Stimulated activated CD4-positive, alpha-beta T cell treated with anti-CD3 and anti-CD28 coated beads, TNF-alpha, amount 100 ng/mL, for 1 hour (primary cell): Measurements from ENCODE around the gene ATP2B2.

Experiments used
- DNase-seq, 3 donors: peaks; one replicate each; pipeline ENCODE4 v3.0.0-alpha.2; 2020; ENCODE audit warnings: low read depth in 3 of 3, low spot score in 1 of 3

ATP2B2 gene

GRCh38 chr3:10332481-10333348, 172.7 kb downstream of the ATP2B2 start:
- DNase-seq = no peak

DNA sequence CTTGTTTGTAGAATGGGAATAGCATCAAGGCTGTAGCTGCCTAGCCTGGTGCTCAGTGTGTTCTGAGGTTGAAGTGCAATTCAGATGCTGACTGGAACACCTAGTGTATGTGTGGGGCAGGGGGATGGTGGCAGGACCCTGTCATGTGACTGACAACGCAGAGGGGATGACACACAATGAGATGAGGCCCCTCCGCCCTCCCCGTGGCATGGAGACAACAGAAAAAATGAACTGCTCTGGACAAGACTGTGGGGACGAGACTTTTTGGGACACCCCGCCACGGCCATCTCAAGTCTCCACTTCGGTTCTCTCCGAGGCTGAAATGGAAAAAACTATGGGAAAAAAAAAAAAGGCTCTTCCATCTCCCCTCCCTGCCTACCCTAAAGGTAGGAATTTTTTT, 174.1 kb downstream of the ATP2B2 start:
- DNase-seq = no peak

DNA sequence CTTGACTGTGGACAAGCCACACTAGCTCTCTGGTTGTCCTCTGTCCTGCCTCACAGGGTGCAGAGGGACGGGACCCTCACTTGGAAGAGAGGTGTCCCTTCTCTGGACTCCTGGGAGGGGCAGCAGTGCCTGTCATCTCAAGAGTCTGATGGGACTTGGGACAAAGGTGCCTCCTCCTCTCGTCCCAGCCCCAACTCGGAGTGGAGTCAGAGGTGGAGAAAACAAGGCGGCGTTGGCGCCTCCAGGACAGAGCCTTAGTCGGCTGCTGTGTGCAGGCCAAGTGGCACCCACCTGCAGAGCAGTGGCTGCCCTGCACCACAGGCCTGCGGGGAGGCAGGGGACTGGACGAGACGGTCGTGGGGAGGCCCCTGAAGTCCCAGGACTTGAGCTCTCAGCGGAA, 175.1 kb downstream of the ATP2B2 start:
- DNase-seq = no peak

DNA sequence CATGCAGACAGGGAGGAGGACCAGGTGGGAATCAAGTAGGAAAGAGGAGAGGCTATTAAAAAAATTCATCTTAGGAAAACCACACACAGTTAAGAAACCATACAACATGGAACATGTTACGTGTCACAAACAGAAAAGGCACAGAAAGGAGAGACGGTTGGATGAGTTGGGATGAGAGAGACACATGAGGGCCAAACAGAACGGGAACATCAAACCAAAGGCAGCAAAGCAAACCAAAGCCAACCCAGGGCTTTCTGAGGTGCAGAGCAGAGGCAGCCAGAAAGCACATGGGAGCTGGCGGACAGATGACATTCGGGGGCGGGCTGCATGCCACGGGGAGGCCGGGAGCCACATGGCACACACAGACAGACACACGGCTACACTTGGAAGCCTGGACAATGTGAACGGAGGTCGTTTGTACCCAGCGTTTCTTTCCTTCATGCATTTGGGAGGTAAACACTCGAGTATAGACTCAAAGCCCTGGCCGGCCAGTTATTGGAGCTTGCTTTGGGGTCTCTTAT, 175.8 kb downstream of the ATP2B2 start:
- no peak for DNase-seq

- DNase-seq = no peak
Measured at GRCh38 chr3:10328460-10329071, 176.8 kb downstream of the ATP2B2 start.

DNA sequence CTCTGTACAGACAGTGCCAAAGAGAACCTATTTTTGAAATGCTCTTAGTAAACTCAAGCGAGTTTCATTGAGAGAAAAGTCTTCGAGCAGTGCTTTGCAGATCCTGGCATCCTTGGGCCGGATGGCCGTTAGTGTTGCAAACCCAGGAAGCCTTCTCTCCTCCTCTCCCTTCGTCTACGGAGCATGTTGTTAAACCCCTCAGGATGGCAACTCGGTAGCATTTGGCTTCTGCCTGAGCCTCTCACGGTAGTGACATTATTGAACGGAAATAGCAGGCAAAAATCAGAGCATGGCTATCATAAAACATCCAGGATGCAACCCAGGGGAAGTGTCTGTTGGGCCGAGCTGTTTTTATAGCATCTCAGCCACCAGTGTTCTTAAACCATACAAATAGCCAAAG, 177.8 kb downstream of the ATP2B2 start:
- no peak for DNase-seq

DNA sequence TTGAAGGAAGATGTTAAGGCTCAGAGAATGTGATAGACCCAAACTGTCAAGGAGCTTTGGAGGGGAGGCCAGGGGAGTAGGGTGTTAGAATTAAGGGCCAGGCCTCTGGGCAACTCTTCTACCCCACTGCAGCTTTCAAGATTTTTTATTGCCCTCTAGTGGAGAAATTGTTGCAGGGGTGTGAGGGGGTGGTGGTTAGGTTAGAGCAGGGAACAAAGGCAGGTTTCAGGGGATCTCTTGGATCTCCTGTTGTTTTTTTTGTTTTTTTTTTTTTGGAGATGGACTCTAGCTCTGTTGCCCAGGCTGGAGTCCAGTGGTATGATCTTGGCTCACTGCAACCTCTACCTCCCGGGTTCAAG, 183.1 kb downstream of the ATP2B2 start:
- no peak for DNase-seq

GRCh38 chr3:10321630-10322351, 183.6 kb downstream of the ATP2B2 start:
- no peak for DNase-seq

DNA sequence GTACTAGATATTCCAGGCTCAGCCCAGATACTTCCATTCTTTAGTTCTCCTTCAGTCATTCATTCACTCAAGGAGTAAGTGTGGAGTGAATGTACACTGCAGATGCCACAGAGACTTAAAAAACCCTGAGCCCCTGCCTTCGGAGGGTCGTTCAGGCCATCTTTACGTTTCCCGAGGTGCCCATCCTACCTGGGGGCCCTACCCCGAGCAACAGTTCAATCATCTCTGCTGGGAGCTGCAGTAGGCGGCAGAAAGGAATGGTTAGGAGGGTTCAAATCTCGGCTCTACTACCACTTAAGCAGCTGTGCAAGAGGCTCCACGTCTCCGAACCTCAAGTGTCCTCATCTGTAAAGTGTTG, 185.1 kb downstream of the ATP2B2 start:
- DNase-seq = no peak

DNA sequence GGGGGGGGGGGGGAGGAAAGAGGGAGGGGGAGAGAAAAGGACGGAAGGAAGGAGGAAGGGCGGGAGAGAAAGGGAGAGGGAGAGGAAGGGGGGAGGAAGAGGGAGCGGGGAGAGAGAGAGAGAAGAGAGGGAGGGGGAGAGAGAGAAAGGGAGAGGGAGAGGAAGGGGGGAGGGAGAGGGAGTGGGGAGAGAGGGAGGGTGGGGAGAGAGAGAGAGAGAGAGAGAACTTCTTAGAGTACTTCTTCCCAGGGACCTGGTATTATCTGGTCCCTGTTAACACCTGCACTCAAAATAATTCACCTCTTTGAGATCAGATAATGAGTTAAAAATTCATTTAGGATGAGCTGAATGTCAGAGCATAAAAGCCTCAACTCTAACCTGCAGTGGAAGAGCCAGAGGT, 185.6 kb downstream of the ATP2B2 start:
- no peak for DNase-seq

DNA sequence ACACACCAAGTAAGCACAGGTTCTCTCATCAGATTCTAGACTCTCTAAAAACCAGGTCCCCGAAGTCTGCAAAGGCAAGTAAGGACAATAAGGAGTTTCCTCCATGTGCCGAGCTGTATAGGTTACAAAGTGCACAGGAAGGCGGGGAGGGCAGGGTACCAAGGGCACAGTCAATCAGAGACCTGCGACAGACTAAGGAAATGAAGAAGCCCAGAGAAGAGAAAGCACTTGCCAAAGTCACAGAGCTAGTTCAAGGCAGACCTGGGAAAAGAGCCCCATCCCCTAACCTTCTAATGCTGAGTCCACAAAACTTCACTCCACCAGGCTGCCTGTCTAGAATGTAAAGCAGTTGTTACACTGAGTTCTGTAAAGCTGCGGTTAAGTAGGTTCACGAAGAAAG, 186.1 kb downstream of the ATP2B2 start:
- no peak for DNase-seq

GRCh38 chr3:10317961-10318350, 187.4 kb downstream of the ATP2B2 start:
- no peak for DNase-seq

- no peak for DNase-seq
Measured at GRCh38 chr3:10317311-10317960, 187.9 kb downstream of the ATP2B2 start.

- DNase-seq = no peak
Measured at GRCh38 chr3:10315771-10316344, 189.5 kb downstream of the ATP2B2 start.

DNA sequence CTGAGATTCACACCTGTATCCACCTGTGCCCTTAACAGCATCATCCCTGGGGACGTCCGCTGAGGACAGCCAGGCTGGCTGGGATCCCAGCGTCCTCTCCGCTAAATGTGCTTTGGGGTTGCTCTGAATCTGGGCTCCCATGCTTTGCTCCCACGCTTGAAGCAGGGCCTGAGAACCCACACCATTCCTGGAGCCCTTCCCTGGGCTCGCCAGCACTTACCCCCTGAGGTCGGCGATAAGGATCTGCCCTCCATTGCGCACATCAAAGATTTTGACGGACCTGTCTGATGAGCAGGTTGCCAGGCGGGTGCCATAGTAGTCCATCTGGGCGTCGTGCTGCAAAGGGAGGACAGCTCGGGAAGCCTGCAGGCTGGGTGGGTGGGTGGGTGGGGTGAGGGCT, 190.3 kb downstream of the ATP2B2 start:
- DNase-seq = no peak

- no peak for DNase-seq
Measured at GRCh38 chr3:10312861-10313260, 192.5 kb downstream of the ATP2B2 start.

DNA sequence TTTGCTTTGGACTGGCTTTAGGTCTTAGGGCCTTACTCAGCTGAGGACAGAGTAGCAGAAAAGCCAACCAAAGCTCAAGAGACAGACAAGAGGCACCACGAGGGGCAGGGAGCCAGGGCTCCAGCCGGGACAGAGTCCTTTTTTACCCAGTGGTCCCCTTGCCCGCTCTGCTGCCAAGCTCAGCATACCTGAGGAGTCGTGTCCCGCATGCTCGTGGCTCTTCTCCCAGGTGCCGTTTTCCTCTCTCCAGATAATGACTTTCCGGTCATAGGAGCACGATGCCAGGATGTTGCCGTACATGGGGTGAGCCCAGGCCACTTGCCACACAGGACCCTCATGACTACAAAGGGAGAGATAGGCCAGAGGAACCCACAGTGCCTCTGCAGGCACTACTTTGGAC, 193.0 kb downstream of the ATP2B2 start:
- no peak for DNase-seq

DNA sequence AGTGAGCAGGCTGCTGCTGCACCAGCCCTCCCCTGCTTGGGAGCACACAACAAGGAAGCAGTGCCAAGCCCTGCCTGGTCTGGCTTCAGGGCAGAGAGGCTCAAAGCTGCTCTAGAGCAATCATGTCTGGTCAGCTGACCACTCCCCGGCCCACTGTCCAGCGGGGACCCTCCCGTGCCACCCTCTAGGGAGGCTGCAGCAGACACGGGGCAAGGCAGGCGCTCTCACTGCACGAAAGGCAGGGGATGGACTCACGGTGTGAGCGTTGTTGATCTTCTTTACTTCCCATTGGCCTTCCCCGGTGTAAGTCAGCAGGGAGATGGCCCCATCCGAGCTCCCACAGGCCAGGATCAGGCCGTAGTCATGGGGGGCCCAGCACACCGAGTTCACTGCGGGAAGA, 193.7 kb downstream of the ATP2B2 start:
- DNase-seq = no peak

- DNase-seq = no peak
Measured at GRCh38 chr3:10310578-10310977, 194.8 kb downstream of the ATP2B2 start.

DNA sequence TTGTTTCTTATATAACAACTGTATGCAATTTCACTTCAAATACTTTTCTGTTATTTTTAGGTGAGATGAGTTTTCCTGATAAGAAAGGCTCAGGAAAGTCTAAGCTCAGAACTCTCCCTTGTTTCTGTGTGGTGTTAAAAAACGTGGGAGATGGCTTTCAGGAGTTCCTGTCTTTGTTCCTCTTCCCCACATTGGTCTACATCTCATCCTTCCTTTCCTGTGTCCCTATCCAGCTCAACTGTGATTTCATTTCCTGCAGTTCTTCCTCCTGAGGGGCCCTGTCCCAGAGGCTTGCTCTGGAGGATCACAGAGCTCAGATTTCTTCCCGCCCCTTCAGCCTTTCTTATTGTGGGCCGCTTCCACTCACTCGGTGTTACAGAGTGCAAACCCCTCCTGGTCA, 195.7 kb downstream of the ATP2B2 start:
- DNase-seq = no peak

DNA sequence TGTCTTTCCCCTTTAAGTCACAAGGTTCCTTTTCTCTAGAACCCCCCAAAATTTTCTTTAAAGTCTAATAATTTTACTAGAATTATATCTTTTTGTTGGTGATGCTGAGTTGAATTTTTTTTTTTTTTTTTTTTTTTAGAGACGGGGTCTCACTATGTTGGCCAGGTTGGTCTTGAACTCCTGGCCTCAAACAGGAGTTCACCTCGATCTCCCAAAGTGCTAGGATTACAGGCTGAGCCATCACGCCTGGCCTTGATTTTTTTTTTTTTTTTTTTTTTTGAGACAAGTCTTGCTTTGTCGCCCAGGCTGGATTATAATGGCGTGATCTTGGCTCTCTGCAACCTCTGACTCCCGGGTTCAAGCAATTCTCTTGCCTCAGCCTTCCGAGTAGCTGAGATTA, 196.7 kb downstream of the ATP2B2 start:
- no peak for DNase-seq
